Gastroesophageal sphincter (tissue), 3 donors: Measurements from ENCODE around the gene PNPO.

Source experiments
- CTCF ChIP-seq, 4 experiments: fragments of 200-600 bp in 2 of 4; fragments of 450-650 bp in 2 of 4; sonication (generic) in 1 of 4; IDR thresholded peaks; one replicate each; pipeline ENCODE4 v1.5.1; 2017 to 2019; ENCODE audit warnings: antibody characterized with exemption in 4 of 4, mild to moderate bottlenecking in 2 of 4, moderate library complexity in 2 of 4
- EP300 ChIP-seq: sonication (generic); formaldehyde crosslinking; IDR thresholded peaks from one replicate; pipeline ENCODE4 v1.6.1; 2017; ENCODE audit warnings: antibody characterized with exemption, mild to moderate bottlenecking
- POLR2A ChIP-seq, 2 donors: fragments of 450-650 bp; IDR thresholded peaks; one replicate each; pipeline ENCODE4 v1.6.1; 2017; ENCODE audit warnings: antibody characterized with exemption in 2 of 2, mild to moderate bottlenecking in 2 of 2, moderate library complexity in 1 of 2
- POLR2AphosphoS5 ChIP-seq: sonication (generic); formaldehyde crosslinking; IDR thresholded peaks from one replicate; pipeline ENCODE4 v1.6.1; 2017; ENCODE audit warnings: antibody characterized with exemption

DNA sequence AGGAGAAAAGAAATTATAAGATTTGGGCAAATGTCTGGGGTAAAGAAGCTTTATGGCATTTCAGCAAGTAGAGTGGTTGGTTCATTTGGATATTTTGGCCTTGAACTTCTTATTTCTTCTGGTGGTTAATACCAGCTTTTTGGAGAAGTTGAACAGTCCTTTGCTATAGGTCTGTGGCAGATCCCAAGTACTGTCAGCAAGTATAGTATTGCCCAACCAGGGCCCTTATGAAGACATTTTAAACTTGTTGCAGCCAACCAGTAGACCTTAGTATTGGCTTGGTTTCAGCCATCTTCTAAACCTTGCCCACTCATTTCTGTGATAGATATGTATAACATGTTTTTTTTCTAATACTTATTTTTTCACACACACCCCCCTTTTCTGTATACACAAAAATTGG, 43.1 kb upstream of the PNPO start:
- TF ChIP-seq CTCF (IDR thresholded peaks at IDR 0.05) (no peak), POLR2A (IDR thresholded peaks at IDR 0.05) (no peak), EP300 (no peak), POLR2AphosphoS5 (no peak)
